GM19328 (cell line): ENCODE measurements around the gene CBLN3.
A peak's percentile ranks its signal among the peaks of the same experiment; 100 is the strongest.

Experiments used
- ATAC-seq: cut with Tn5 transposase; IDR thresholded peaks from one replicate; pipeline ENCODE4 v1.9.1; 2021; ENCODE audit warnings: mild to moderate bottlenecking, moderate library complexity; ENCODE audit not compliant: unreplicated experiment

CBLN3 gene

GRCh38 chr14:24439830-24440605 is 10.6 kb upstream of the CBLN3 start:
- no peak for ATAC-seq

GRCh38 chr14:24439257-24439656 is 9.8 kb upstream of the CBLN3 start:
- no peak for ATAC-seq

- no peak for ATAC-seq
Observed at GRCh38 chr14:24438223-24439097, 9.0 kb upstream of the CBLN3 start.

DNA sequence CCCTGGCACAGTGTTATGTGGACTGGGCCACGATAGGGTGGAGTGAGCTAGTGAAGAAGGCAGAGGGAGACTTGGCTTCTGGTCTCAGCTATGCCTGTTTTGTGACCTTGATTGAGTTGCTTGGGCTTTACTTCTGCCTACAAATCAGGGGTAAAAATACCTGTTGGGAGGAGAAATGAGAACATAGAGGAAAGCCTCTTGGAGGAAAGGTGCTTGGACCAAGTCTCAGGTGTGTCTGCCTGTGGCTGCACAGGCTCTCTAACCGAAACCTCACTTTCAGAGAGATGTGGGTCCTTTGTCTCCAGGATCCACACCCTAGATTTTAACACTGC is 8.2 kb upstream of the CBLN3 start:
- ATAC-seq, result no peak

DNA sequence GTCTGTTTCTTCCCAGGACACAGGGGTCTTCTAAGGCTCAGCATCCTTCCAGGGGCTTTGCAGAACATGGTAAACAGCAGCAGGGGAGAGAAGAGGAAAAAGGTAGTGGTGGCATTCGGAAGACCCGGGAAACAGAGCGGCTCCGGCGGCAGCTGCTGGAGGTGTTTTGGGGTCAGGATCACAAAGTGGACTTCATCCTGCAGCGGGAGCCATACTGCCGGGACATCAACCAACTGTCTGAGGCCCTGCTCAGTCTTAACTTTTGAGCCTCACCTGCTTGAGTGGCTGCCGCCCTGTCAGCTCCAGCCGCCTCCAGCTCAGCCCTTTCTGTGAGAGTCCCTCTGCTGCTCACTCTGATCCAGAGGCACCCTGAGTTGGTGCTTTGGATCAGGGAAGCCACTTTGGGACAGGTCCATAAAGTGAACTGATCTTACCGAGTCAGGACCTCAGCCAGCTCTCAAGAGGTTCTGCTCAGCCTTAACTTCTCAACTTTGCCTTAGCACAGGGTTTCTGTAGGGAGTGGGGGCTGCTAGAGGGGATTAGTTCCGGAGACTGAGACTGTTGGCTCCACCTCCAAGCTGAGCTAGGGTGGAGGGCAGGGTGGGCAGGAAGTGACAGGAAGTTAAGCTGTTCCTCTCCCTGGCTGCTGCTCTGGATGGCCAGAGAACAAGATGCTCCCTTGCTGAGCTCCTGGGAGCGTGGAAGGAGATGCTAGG is 7.7 kb upstream of the CBLN3 start:
- ATAC-seq, result no peak

- ATAC-seq, result no peak
Observed at GRCh38 chr14:24436355-24437019, 7.0 kb upstream of the CBLN3 start.

DNA sequence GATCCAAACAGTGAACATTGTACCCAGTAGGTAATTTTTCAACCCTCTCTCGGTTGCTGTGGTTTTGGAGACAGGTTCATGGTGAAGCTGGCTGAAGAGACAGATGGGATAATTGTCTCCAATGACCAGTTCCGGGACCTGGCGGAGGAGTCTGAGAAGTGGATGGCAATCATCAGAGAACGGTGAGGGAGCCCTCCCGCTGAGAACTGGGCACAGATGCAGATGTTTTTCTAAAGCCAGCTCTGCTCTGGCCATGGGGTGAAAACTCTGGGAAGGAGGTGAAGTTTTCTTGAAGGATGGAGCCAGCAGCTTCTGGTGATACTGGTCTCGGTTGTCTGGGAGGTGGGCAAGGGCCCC is 6.5 kb upstream of the CBLN3 start:
- ATAC-seq, result no peak

DNA sequence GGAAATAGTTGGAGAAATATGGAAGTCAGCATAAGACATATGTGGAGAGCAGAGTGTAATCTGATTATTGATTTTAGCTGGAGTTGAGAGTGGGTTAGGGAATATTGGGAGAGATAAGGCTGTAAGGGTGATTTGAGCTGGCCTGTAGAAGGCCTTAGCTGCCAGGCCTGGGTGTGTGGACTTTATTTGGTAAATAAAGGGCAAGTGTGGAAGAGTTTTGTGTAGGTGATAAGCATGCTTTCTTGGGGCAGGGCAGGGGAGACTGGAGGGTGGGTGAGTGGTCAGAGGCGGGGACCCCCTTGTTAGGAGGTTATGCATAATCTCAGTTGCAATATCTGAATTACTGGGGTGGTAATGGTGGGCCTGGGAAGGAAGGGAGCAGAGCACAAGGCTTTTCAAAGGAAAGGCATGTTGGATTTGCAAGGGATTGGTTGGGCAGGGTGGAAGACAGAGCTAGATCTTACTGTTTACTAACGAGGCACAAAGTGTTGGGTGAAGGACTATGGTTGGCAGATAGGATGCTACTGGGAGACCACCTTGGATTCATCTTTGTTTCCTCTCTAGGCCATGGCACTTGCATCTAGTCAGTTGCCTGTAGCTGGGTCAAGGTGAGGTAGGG is 5.8 kb upstream of the CBLN3 start:
- ATAC-seq, result no peak

GRCh38 chr14:24434676-24435075 is 5.2 kb upstream of the CBLN3 start:
- no peak for ATAC-seq

DNA sequence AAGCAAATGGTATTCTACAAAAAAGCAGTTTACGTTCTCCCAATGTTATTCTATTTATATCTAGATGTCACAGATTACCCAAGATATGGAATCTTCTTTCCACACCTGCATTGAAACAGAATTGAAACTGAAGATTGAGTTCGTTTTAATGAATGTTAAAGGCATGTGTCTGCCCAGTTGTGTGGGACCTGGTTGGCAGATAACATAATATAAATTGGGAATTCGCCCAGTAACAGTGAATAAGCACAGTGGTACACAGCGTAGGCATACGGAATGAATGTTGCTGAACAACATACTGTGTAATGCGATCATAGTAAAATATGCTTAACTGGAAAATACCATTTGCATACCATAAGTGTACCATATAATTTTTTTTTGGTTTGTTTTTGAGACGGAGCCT is 4.6 kb upstream of the CBLN3 start:
- ATAC-seq, result no peak

GRCh38 chr14:24432259-24433131 is 3.0 kb upstream of the CBLN3 start:
- no peak for ATAC-seq

GRCh38 chr14:24431569-24432258 is 2.2 kb upstream of the CBLN3 start:
- peak; percentile 44 for ATAC-seq

GRCh38 chr14:24430682-24431568 is 1.5 kb upstream of the CBLN3 start:
- ATAC-seq, result no peak

DNA sequence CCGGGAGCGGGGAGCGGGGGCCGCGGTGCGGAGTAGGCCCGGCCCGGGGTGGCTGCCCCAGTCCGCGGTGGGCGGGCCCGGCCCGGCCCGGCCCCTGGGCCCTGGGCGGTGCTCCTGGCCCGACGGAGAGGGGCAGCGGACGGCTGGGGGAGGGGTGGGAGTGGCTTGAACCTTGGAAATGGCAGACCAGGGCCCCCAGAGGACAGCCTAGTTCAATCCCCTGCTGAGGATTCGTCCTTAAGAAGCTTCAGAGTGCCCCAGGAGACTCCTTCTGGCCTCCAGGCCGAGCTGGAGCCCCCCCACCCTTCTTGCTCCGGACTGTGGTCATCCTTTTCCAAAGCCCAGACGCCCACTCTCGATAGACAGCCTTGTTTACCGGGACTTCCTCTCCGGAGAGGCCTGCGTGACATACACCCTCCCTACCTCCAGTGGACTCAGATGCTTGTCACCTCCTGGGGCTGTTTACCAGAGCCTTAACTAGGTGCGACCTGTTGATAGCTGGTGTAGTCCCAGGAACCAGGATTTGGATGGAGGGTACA is 744 bp upstream of the CBLN3 start:
- ATAC-seq, result peak; percentile 63

DNA sequence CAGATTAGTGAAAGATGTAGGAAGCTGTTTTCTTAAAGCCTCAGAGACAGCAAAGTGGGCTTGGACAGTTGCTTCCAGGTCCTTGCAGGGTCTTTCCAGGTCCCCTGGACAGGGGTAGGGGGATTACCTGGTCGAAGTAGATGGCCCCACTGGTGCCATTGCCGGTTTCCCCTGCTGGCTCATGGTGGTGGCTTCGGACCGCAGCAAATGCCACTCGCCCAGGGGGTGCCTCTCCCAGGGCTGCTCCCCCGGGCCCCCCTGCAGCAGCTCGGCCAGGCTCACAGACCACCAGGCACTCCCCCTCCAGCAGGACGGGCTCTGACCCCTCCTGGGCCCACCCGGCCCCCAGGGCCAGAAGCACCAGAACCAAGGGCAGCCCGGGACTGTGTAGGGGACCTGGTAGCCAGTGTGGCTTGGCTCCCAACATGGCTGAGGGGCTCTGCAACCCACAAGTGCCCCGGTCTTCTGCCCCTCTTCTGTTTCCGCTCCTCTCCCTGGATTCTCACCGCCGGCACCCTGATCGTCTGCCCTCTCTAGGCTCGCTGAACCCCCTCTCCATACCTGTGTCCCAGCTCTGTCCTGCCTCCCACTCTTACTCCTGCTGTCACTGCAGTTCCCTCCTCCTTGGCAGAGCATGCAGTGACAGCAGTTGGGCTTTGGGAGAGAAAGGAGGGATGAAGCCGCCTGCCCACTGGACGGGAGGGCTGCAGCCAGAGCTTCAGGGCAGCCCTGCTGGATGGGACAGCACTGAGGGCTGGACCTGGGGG is 657 bp downstream of the CBLN3 start:
- no peak for ATAC-seq

- no peak for ATAC-seq
Observed at GRCh38 chr14:24427537-24428508, 1.6 kb downstream of the CBLN3 start.
